RWPE2 (cell line): ENCODE data around the gene NUP214.
A peak's percentile ranks its signal among the peaks of the same experiment; 100 is the strongest.

ENCODE experiments used
- ATAC-seq: fragments of 200-7000 bp; cut with Tn5 transposase; 3 replicates; pipeline ENCODE4 v1.9.1; 2021; ENCODE audit warnings: low read depth
- DNase-seq: peaks from one replicate; pipeline ENCODE4 v3.0.0-alpha.2; 2020; ENCODE audit warnings: low spot score
- H3K27ac ChIP-seq: fragments of 450-650 bp; 2 replicates; pipeline ENCODE4 v1.5.1; 2017; ENCODE audit warnings: mild to moderate bottlenecking; ENCODE audit not compliant: poor library complexity, severe bottlenecking
- H3K27me3 ChIP-seq: fragments of 250-450 bp; sonication (Bioruptor Pico); 2 replicates; pipeline ENCODE4 v1.5.1; 2021; ENCODE audit warnings: mild to moderate bottlenecking, moderate library complexity; ENCODE audit not compliant: insufficient read depth, poor library complexity, severe bottlenecking
- H3K36me3 ChIP-seq: fragments of 250-450 bp; sonication (Bioruptor Pico); 2 replicates; pipeline ENCODE4 v1.5.1; 2020; ENCODE audit warnings: low read depth, mild to moderate bottlenecking, moderate library complexity
- H3K4me1 ChIP-seq: fragments of 250-450 bp; sonication (Bioruptor Pico); 2 replicates; pipeline ENCODE4 v1.5.1; 2021; ENCODE audit warnings: mild to moderate bottlenecking, moderate library complexity; ENCODE audit not compliant: insufficient read depth, poor library complexity, severe bottlenecking
- H3K4me3 ChIP-seq: fragments of 250-450 bp; sonication (Bioruptor Pico); 2 replicates; pipeline ENCODE4 v1.5.1; 2021; ENCODE audit warnings: mild to moderate bottlenecking, moderate library complexity; ENCODE audit not compliant: severe bottlenecking
- H3K9me3 ChIP-seq: fragments of 250-450 bp; sonication (Bioruptor Pico); 2 replicates; pipeline ENCODE4 v1.5.1; 2021; ENCODE audit warnings: mild to moderate bottlenecking, moderate library complexity; ENCODE audit not compliant: severe bottlenecking
- CTCF ChIP-seq: fragments of 450-650 bp; IDR thresholded peaks from one replicate; pipeline ENCODE4 v1.5.1; 2017; ENCODE audit warnings: mild to moderate bottlenecking, moderate library complexity; ENCODE audit not compliant: poor library complexity, severe bottlenecking

The NUP214 gene

GRCh38 chr9:131120620-131121228 is 4.7 kb upstream of the NUP214 start:
- no peak for TF ChIP-seq CTCF
- Histone ChIP-seq H3K4me1 (no peaks in the 10 kb centered on the region), H3K4me3 (no peak overlapping the region), H3K27me3 (no peaks in the 10 kb centered on the region), H3K9me3 (peaks cover 2% of the 10 kb centered on the region), H3K27ac (no peak overlapping the region), H3K36me3 (no peaks in the 10 kb centered on the region)
- ATAC-seq, result no peak
- DNase-seq, result no peak

DNA sequence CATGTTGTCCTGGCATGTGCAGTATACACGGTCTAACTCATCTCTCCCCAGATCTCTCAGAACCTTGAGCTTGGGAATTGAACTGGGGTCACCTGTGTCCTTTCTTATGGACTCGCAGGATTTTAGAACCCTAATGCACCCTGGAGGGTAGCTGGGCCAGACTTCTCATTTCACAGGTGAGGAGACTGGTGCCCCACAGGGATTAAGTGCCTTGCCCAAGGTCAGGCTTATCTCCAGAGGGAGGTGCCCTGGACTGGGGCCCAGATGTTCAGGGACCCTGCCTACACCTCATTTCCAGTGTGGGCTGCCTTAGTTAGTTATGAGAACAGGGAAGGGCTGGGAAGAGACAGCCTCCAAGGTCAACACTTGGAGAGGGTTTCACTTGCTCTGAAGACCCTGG is 4.0 kb upstream of the NUP214 start:
- DNase-seq (no peak), ATAC-seq (no peak)
- Histone ChIP-seq H3K9me3 (peaks cover 2% of the 10 kb centered on the region), H3K27me3 (no peaks in the 10 kb centered on the region), H3K27ac (no peak overlapping the region), H3K36me3 (no peaks in the 10 kb centered on the region), H3K4me1 (no peaks in the 10 kb centered on the region), H3K4me3 (no peak overlapping the region)
- no peak for TF ChIP-seq CTCF

DNA sequence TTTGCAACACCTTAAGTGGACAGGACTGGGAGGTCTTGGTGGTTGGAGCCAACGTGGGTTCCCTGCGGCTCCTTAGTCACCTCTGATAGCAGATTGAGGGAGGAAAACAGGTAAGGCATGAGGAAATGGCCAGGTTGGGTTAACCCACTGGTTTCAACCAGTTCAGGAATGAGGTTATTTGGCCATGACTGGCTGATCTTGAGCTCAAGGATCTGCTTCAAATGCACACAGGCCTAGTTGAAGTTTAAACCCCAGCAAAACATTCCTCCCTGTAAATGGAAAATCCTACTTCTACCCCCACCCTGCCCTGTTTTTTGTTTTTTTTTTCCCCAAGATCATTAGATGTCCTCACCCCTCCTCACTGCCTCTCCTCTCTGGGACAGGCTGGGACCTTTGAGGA is 3.2 kb upstream of the NUP214 start:
- DNase-seq (no peak), ATAC-seq (no peak)
- Histone ChIP-seq H3K4me3 (no peak overlapping the region), H3K27me3 (no peaks in the 10 kb centered on the region), H3K27ac (no peak overlapping the region), H3K4me1 (no peaks in the 10 kb centered on the region), H3K9me3 (peaks cover 2% of the 10 kb centered on the region), H3K36me3 (peaks cover 2% of the 10 kb centered on the region)
- no peak for TF ChIP-seq CTCF

- Histone ChIP-seq H3K27ac (peak overlapping the region; percentile 39), H3K27me3 (no peaks in the 10 kb centered on the region), H3K36me3 (peaks cover 29% of the 10 kb centered on the region), H3K4me3 (peak overlapping the region; percentile 64), H3K9me3 (peaks cover 4% of the 10 kb centered on the region), H3K4me1 (no peaks in the 10 kb centered on the region)
- no peak for ATAC-seq
- DNase-seq, result no peak
- TF ChIP-seq CTCF, result no peak
Observed at GRCh38 chr9:131125038-131125287, 423 bp upstream of the NUP214 start.

DNA sequence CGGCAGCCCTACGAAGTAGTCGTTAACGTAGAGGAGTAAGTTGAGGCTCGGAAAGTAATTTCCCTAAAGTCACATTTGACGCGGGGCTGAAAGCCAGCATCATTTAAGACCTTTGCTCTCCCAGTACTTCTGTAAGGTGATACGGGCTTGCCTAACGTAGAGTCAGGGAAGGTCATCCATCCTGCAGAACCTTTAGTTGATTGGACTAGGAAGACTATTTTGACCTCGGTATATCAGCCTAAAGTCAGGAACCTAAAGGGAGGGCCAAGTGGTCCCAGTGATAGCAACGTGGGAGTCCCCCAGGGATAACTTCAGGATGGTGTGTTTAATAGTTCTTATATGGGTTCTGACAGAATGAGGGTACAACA is 657 bp downstream of the NUP214 start:
- peak overlapping the region; percentile 64 for H3K4me3 ChIP-seq
- H3K4me1 ChIP-seq, result no peaks in the 10 kb centered on the region
- ATAC-seq, result no peak
- H3K27ac ChIP-seq, result peak overlapping the region; percentile 39
- TF ChIP-seq CTCF, result no peak
- H3K9me3 ChIP-seq, result peaks cover 6% of the 10 kb centered on the region
- DNase-seq, result no peak
- no peaks in the 10 kb centered on the region for H3K27me3 ChIP-seq
- peaks cover 40% of the 10 kb centered on the region for H3K36me3 ChIP-seq
